Gastrocnemius medialis (tissue), 4 donors: ENCODE measurements around the gene NRG2. TPM values are rescaled to one million over a fixed set of nuclear protein-coding genes. Genes with fewer than 3 reads are reported as not detected.

ENCODE experiments used
- ATAC-seq, 2 donors: fragments of 150-250 bp; one replicate each; pipeline ENCODE4 v1.9.1; 2016
- DNase-seq, 2 donors: peaks; one replicate each; pipeline ENCODE4 v3.0.0-alpha.2; 2019
- H3K27ac ChIP-seq, 4 donors: fragments of 200-600 bp; sonication (generic); 1 replicate in 1 of 4; 2 replicates in 3 of 4; pipeline ENCODE4 v1.5.1; 2016 to 2018; ENCODE audit warnings: mild to moderate bottlenecking in 2 of 4, moderate library complexity in 1 of 4
- H3K27me3 ChIP-seq, 3 donors: fragments of 200-600 bp; sonication (generic) in 2 of 3; 1 replicate in 1 of 3; 2 replicates in 2 of 3; pipeline versions ENCODE4 v1.5.1 to v1.6.0; 2016 to 2019; ENCODE audit warnings: mild to moderate bottlenecking in 1 of 3, moderate library complexity in 1 of 3
- H3K36me3 ChIP-seq, 2 donors: fragments of 200-600 bp; sonication (generic) in 1 of 2; one replicate each; pipeline ENCODE4 v1.5.1; 2017 to 2018
- H3K4me1 ChIP-seq, 2 donors: fragments of 200-600 bp; sonication (generic) in 1 of 2; one replicate each; pipeline ENCODE4 v1.5.1; 2016 to 2017; ENCODE audit warnings: mild to moderate bottlenecking in 2 of 2
- H3K4me3 ChIP-seq, 4 donors: fragments of 200-600 bp; sonication (generic) in 3 of 4; 1 replicate in 1 of 4; 2 replicates in 3 of 4; pipeline ENCODE4 v1.5.1; 2016 to 2019; ENCODE audit warnings: mild to moderate bottlenecking in 2 of 4
- H3K9me3 ChIP-seq, 3 donors: fragments of 200-600 bp; sonication (generic) in 2 of 3; 1 replicate in 1 of 3; 2 replicates in 2 of 3; pipeline ENCODE4 v1.5.1; 2016 to 2019
- POLR2A ChIP-seq, 2 donors: fragments of 450-650 bp; IDR thresholded peaks; one replicate each; pipeline ENCODE4 v1.6.1; 2017; ENCODE audit warnings: antibody characterized with exemption in 2 of 2, mild to moderate bottlenecking in 2 of 2, moderate library complexity in 2 of 2
- in situ Hi-C, 4 donors: fragments of 200-750 bp; cut with MboI; loops; one replicate each; pipeline versions ENCODE4 v1.15.0 to v1.8.0; 2017; ENCODE audit warnings: low sequenced_read_pairs in 4 of 4
- intact Hi-C: fragments of 100-400 bp; cut with DNase I; formaldehyde crosslinking; loops from one replicate; pipeline ENCODE4 v1.15.1; 2023; ENCODE audit warnings: low total_unique reads
- total RNA-seq, 4 donors: library from RNA; depleted of rRNA; stranded (reverse); fragments of >200 nt; gene quantifications; one replicate each; pipeline versions ENCODE4 v1.1.0 to v1.2.3, GENCODE V29; 2016
- TF ChIP-seq, protein P1 (sequence below), 5 experiments: fragments of 450-650 bp in 3 of 5; fragments of 200-600 bp in 2 of 5; sonication (generic) in 2 of 5; IDR thresholded peaks in 4 of 5; conservative IDR thresholded peaks in 1 of 5; 1 replicate in 4 of 5; 2 replicates in 1 of 5; pipeline ENCODE4 v1.5.1; 2016 to 2019; ENCODE audit warnings: antibody characterized with exemption in 5 of 5, mild to moderate bottlenecking in 3 of 5, moderate library complexity in 3 of 5

Gene NRG2
- total RNA-seq, 4 donors from 2014 or later = 10.3 to 28.8 (median 20.0) TPM

DNA sequence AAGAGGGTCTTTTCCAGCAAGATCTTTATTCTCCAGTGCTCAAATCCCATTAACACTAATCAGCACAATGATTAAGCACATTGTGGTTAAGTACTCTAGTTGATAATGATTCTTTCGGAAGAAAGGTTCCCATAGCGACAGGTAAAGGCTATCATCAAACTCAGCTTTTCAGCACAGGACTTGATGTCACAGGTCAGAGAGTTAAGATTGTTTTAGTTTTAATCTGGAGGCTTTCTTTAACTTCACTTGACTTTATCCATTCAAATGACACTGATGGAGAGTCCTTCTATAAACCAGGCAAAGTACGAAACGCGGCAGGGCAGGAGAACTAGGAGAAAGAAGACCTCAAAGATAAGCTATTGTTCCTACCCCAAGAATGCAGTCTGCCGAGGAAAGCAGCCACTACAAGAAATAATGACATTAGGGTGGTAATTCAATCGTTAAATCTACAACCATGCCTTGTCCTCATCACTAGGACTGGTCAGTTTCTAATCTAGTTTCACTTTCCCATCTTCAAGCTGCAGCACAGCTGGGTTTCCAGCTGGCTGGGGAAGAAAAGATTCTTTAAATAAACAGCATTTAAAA, 4.6 kb downstream of the NRG2 start:
- Histone ChIP-seq H3K36me3 (no peaks in the 10 kb centered on the region), H3K27me3 (no peaks in the 10 kb centered on the region), H3K9me3 (no peaks in the 10 kb centered on the region), H3K27ac (peak overlapping the region; percentile 98 to 99 (median 98)), H3K4me1 (peaks cover 48 to 49% of the 10 kb centered on the region in 2 donors), H3K4me3 (peak overlapping the region; percentile 39 to 97 (median 58))
- intact Hi-C loops (loop anchor here (2.0 kb wide), 1 partner anchor 20 kb away; no protein-coding TSS in a partner anchor), in situ Hi-C loops (no loop called here)
- DNase-seq (no peak), ATAC-seq (peak in 1 of 2 donors; percentile 13)
- TF ChIP-seq POLR2A (IDR thresholded peaks at IDR 0.05) = peak in 1 of 2 donors; percentile 22
- TF ChIP-seq, protein P1, sequence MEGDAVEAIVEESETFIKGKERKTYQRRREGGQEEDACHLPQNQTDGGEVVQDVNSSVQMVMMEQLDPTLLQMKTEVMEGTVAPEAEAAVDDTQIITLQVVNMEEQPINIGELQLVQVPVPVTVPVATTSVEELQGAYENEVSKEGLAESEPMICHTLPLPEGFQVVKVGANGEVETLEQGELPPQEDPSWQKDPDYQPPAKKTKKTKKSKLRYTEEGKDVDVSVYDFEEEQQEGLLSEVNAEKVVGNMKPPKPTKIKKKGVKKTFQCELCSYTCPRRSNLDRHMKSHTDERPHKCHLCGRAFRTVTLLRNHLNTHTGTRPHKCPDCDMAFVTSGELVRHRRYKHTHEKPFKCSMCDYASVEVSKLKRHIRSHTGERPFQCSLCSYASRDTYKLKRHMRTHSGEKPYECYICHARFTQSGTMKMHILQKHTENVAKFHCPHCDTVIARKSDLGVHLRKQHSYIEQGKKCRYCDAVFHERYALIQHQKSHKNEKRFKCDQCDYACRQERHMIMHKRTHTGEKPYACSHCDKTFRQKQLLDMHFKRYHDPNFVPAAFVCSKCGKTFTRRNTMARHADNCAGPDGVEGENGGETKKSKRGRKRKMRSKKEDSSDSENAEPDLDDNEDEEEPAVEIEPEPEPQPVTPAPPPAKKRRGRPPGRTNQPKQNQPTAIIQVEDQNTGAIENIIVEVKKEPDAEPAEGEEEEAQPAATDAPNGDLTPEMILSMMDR (IDR thresholded peaks at IDR 0.05 in 4 of 5, conservative IDR thresholded peaks at IDR 0.05 in 1 of 5) = no peak

DNA sequence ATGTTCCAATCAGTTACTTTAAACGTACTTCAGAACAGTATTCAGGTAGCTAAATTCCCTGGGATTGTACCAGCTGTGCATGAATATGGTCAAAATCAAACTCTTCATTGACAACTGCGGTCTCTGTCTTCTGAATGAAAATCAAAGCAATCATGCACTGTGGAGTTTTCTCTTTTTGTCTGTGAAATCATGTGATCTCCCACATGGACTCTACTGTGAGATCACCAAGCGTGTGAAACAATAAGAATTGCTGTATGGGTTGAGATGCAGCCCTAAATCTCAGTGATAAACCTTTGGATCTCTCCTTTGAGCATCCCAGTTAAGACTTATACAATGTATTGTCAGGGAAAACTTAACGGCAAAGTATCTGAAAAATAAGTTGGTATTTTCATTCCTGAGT, 6.1 kb downstream of the NRG2 start:
- in situ Hi-C loops (no loop called here), intact Hi-C loops (no loop called here)
- Histone ChIP-seq H3K36me3 (no peaks in the 10 kb centered on the region), H3K27ac (peak overlapping the region; percentile 98 to 99 (median 98)), H3K27me3 (no peaks in the 10 kb centered on the region), H3K4me1 (peaks cover 46 to 49% of the 10 kb centered on the region in 2 donors), H3K4me3 (no peak overlapping the region), H3K9me3 (no peaks in the 10 kb centered on the region)
- ATAC-seq (no peak), DNase-seq (no peak)
- no peak for TF ChIP-seq POLR2A (IDR thresholded peaks at IDR 0.05)
- TF ChIP-seq, protein P1 (IDR thresholded peaks at IDR 0.05 in 4 of 5, conservative IDR thresholded peaks at IDR 0.05 in 1 of 5) = no peak

DNA sequence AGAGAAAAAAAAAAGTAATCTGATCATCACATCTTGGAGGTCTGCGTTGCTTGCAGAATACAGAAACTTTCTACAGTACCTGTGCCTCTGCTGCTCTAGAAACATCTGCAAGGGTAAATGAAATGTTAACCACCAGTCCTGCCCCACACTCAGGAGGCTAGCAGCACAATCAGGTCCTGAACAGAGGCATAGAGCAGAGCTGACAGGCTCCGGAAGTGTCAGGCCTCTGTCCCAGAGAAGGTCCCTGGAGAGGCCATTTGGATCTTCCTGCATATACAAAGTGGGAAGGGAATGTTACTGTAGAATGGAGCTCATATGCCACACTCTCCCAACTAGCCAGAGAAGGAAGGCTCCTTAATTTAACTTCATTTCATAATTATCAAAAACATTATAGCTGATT, 7.2 kb downstream of the NRG2 start:
- ATAC-seq (no peak), DNase-seq (peak in 1 of 2 donors; percentile 21)
- Histone ChIP-seq H3K36me3 (no peaks in the 10 kb centered on the region), H3K4me1 (peaks cover 44 to 47% of the 10 kb centered on the region in 2 donors), H3K27me3 (no peaks in the 10 kb centered on the region), H3K9me3 (no peaks in the 10 kb centered on the region), H3K4me3 (peak overlapping the region in 1 of 4 donors; percentile 16), H3K27ac (peak overlapping the region; percentile 98 to 99 (median 98))
- intact Hi-C loops (no loop called here), in situ Hi-C loops (no loop called here)
- TF ChIP-seq POLR2A (IDR thresholded peaks at IDR 0.05) = no peak
- TF ChIP-seq, protein P1 (IDR thresholded peaks at IDR 0.05 in 4 of 5, conservative IDR thresholded peaks at IDR 0.05 in 1 of 5) = no peak

DNA sequence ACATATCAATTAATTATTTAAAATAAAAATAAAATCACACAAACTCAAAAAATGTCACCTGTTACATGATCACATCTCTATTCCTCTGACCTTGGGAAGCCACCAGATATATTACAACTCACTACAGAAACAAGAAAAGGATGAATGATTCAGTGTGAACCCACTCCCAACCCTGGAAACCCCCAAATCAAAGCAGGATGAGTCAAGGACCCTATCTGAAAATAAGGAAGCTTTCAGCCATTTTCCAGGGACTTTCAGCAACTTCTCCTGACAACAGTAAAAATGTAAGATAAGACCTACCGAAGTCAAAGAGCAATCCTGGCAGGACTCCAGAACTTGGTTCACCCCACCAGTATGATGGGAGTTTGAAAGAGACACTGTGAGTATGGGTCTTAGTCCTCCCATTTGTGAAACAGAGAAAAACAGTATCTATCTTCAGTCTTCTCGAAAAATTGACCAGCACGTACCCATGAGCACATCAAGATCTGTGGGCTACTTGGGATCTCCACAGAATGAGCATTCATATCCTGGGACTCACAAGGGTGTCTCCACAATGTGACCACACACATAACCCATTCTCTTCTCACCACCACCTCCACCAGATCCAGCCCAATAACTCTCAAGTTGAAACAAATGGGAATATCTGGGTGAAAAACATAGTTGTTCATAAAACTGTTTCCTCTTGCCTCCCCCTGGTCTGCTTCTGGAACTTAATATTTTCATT, 9.9 kb downstream of the NRG2 start:
- Histone ChIP-seq H3K27ac (no peak overlapping the region), H3K4me1 (peaks cover 29 to 48% of the 10 kb centered on the region in 2 donors), H3K36me3 (no peaks in the 10 kb centered on the region), H3K27me3 (no peaks in the 10 kb centered on the region), H3K9me3 (no peaks in the 10 kb centered on the region), H3K4me3 (no peak overlapping the region)
- TF ChIP-seq POLR2A (IDR thresholded peaks at IDR 0.05) = no peak
- TF ChIP-seq, protein P1 (IDR thresholded peaks at IDR 0.05 in 4 of 5, conservative IDR thresholded peaks at IDR 0.05 in 1 of 5) = no peak
- in situ Hi-C loops (no loop called here), intact Hi-C loops (no loop called here)
- DNase-seq (no peak), ATAC-seq (no peak)
